T-cell (primary cell): ENCODE results near the gene TMCO4. TPM values are rescaled to one million over a fixed set of nuclear protein-coding genes. Genes with fewer than 3 reads are reported as not detected.

ENCODE experiments used
- ATAC-seq, 4 experiments: fragments of 200-7000 bp in 3 of 4; fragments of 150-1000 bp in 1 of 4; cut with Tn5 transposase; replicated peaks in 1 of 4; 1 replicate in 3 of 4; 2 replicates in 1 of 4; pipeline ENCODE4 v1.10.0; 2021; ENCODE audit warnings: moderate library complexity in 3 of 4, mild to moderate bottlenecking in 2 of 4, moderate number of reproducible peaks in 1 of 4
- CTCF ChIA-PET, 2 donors: fragments of 300-600 bp; sonication (Branson Sonifier 250); formaldehyde crosslinking; loops; one replicate each; lab custom pipeline; 2022; ENCODE audit warnings: antibody characterized with exemption in 2 of 2; lab: Charles Lee
- POLR2A ChIA-PET, 2 donors: fragments of 300-600 bp; sonication (Branson Sonifier 250); formaldehyde crosslinking; loops; one replicate each; lab custom pipeline; 2022; ENCODE audit warnings: antibody characterized with exemption in 2 of 2; lab: Charles Lee
- DNase-seq, 35 experiments: peaks; one replicate each; pipeline versions ENCODE4 v3.0.0 to v3.0.0-alpha.2; 2013 to 2023
- H3K27ac ChIP-seq: one replicate; pipeline ENCODE4 v1.5.1; 2013; ENCODE audit warnings: low read length
- H3K27me3 ChIP-seq, 2 experiments: replicated peaks in 1 of 2; 1 replicate in 1 of 2; 2 replicates in 1 of 2; pipeline versions ENCODE4 v1.6.1 to v1.7.0; 2013; ENCODE audit warnings: low read length in 1 of 2, mixed read lengths in 1 of 2; ENCODE audit not compliant: control insufficient read depth in 2 of 2, insufficient read depth in 2 of 2; ENCODE audit errors: extremely low read depth in 1 of 2
- H3K36me3 ChIP-seq, 2 donors: 1 replicate in 1 of 2; 2 replicates in 1 of 2; pipeline versions ENCODE4 v1.6.1 to v1.7.0; 2013; ENCODE audit warnings: low read length in 1 of 2; ENCODE audit not compliant: control insufficient read depth in 2 of 2, insufficient read depth in 1 of 2; ENCODE audit errors: extremely low read depth in 1 of 2
- H3K4me1 ChIP-seq, 2 experiments: 1 replicate in 1 of 2; 2 replicates in 1 of 2; pipeline versions ENCODE4 v1.6.1 to v1.7.0; 2013; ENCODE audit warnings: low read length in 2 of 2, mixed read lengths in 1 of 2; ENCODE audit not compliant: insufficient read depth in 2 of 2, control insufficient read depth in 1 of 2; ENCODE audit errors: extremely low read depth in 1 of 2
- H3K4me3 ChIP-seq, 2 donors: 1 replicate in 1 of 2; 2 replicates in 1 of 2; pipeline versions ENCODE4 v1.5.1 to v1.7.0; 2013; ENCODE audit warnings: mild to moderate bottlenecking in 2 of 2, low read length in 1 of 2, moderate library complexity in 1 of 2; ENCODE audit not compliant: control insufficient read depth in 1 of 2; ENCODE audit errors: extremely low read depth in 1 of 2
- H3K9me3 ChIP-seq: 2 replicates; pipeline ENCODE4 v1.7.0; 2013
- H3K27ac Mint-ChIP-seq, 2 donors: one replicate each; pipeline ENCODE4 v1.8.0; 2020 to 2021; ENCODE audit warnings: mild to moderate bottlenecking in 2 of 2, mixed read lengths in 2 of 2
- H3K27me3 Mint-ChIP-seq, 2 donors: one replicate each; pipeline ENCODE4 v1.8.0; 2021 to 2022; ENCODE audit warnings: mixed read lengths in 2 of 2
- H3K36me3 Mint-ChIP-seq: one replicate; pipeline ENCODE4 v1.8.0; 2021; ENCODE audit warnings: mixed read lengths
- H3K4me1 Mint-ChIP-seq, 3 donors: one replicate each; pipeline ENCODE4 v1.8.0; 2020 to 2022; ENCODE audit warnings: mixed read lengths in 3 of 3, mild to moderate bottlenecking in 1 of 3
- H3K4me3 Mint-ChIP-seq, 3 donors: one replicate each; pipeline ENCODE4 v1.8.0; 2020 to 2022; ENCODE audit warnings: mild to moderate bottlenecking in 3 of 3, mixed read lengths in 3 of 3, moderate library complexity in 3 of 3
- H3K9me3 Mint-ChIP-seq, 3 donors: one replicate each; pipeline ENCODE4 v1.8.0; 2020 to 2022; ENCODE audit warnings: mixed read lengths in 3 of 3
- WGBS: methylation state at CpG from one replicate; pipeline ENCODE4 v1.1.5; 2013; ENCODE audit warnings: missing lambda C conversion rate; ENCODE audit not compliant: insufficient coverage; 5-methylcytosine and 5-hydroxymethylcytosine counted together
- total RNA-seq, 35 experiments: library from RNA in 6 of 35; stranded (reverse) in 6 of 35; fragments of 120-200 nt in 1 of 35; gene quantifications; one replicate each; pipeline versions ENCODE4 v1.2.1 to v1.2.4 and lab custom pipeline; 2013 to 2026

TMCO4 gene
- total RNA-seq, 5 donors from 2014 or later (not counting 1 experiment from before 2014, with no cell fraction given): 17.2 to 29.2 (median 22.3) TPM

DNA sequence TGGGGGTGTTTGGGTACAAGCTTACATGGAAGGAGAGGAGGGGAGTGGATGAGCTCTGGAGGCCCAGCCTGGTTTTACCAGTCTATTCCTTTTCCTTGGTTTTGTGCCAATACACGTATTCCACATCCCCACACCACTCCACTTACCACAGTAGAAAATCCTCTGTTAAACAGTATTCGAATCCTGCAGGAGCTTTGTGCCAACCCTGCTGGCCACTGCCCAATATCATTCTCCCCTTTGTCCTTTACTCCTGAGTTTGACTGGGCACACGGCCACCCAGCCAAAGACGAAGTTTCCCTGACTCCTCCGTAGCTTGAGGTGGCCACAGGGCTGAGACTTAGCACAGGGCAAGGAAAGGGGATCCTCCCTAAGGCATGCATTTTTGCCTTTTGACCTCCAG, 61.6 kb downstream of the TMCO4 start:
- peaks cover 77% of the 10 kb centered on the region for H3K36me3 Mint-ChIP-seq
- 100% methylated on average over 5 of the region's 5 CpGs for WGBS

DNA sequence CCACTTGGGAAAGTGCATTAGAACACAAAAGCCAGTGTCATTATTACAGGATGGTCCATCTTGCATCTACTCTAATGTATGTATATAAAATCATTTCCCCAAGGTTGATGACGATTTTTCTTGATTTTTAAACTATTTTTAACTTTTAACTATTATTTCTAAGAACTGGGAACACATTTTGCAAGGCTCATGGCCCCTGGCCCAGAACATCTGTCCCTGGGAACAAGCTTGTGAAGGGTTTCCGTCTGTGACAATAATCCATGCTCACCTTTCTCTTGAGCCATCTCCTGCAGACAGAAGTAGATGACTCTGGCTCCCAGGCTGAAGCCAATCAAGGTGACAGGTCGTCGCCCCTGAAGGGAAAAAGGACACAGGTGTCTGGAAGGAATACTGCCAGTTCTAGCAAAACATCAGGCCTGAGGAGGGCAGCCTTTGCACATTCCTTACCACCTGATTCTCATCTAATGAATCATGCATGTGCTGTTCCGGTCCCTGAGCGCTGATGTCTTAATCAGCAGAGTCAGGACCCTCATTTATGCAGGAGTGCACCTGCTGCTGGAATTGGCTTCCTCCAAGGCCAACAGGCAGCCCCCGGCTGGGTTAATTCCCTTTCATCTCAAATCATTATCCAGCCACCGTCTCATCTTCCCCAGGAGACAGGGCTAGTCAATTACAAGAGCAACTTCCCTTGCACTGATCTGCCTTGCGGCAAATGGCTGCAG, 62.5 kb downstream of the TMCO4 start:
- Mint-ChIP-seq H3K27ac (no peak overlapping the region), H3K36me3 (peaks cover 82% of the 10 kb centered on the region)

More for the DNA sequence above, 61.6 kb downstream of the TMCO4 start:
- H3K4me3 ChIP-seq: no peak overlapping the region
- ATAC-seq (no peak), DNase-seq (no peak)
- CTCF ChIA-PET: no interaction called here
- H3K9me3 ChIP-seq: no peaks in the 10 kb centered on the region
- H3K36me3 ChIP-seq: peaks cover 0 to 27% of the 10 kb centered on the region in 2 donors
- POLR2A ChIA-PET: no interaction called here
- Mint-ChIP-seq H3K27me3 (no peaks in the 10 kb centered on the region), H3K4me3 (no peak overlapping the region), H3K4me1 (no peaks in the 10 kb centered on the region), H3K27ac (no peak overlapping the region), H3K9me3 (peaks cover 0 to 7% (median 0%) of the 10 kb centered on the region in 3 donors)
- H3K27me3 ChIP-seq: no peaks in the 10 kb centered on the region
- no peaks in the 10 kb centered on the region for H3K4me1 ChIP-seq
- no peak overlapping the region for H3K27ac ChIP-seq

DNA sequence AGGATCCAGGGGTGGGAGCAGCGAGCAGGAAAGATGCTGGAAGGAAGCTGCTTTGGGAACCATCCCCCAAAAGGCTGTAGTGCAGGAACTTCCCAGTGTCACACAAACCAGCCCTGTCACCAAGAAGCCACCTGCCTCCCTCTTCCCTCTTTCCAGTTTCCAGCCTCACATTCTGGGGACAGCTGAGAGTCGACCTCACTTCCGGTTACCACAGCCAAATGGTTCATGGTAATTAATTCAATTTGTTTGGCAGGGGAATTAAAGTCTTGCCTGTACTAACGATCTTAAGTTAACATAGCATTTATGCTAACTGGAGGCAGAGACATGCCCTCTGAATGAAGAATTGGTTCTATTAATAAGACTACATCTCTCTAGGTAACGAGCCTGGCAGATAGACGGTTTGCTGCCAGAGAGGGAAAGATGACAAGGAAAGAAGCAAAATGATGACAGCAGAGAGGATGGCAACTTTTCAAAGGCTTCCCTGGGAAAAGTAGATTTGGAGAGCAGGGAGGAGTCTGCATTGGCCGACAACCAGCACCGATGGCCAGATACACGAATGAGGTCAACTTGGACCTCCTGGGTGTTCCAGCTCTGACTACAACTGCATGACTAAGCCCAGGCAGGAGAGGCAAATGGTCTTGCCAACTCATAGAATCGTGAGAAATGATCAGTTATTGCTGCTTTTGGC, 64.1 kb downstream of the TMCO4 start:
- H3K27ac Mint-ChIP-seq: no peak overlapping the region
- DNase-seq (no peak), ATAC-seq (no peak)
- Histone ChIP-seq H3K4me1 (no peaks in the 10 kb centered on the region), H3K27ac (no peak overlapping the region), H3K9me3 (no peaks in the 10 kb centered on the region), H3K27me3 (no peaks in the 10 kb centered on the region), H3K4me3 (no peak overlapping the region), H3K36me3 (peaks cover 0 to 22% of the 10 kb centered on the region in 2 donors)
- no peaks in the 10 kb centered on the region for H3K27me3 Mint-ChIP-seq
- peaks cover 88% of the 10 kb centered on the region for H3K36me3 Mint-ChIP-seq
- WGBS: 98% methylated on average over 4 of the region's 10 CpGs
- peaks cover 0 to 12% (median 6%) of the 10 kb centered on the region in 3 donors for H3K9me3 Mint-ChIP-seq
- ChIA-PET POLR2A (no interaction called here), CTCF (interaction anchor here in 1 of 2 donors (1.2 kb wide), 1 partner anchor 71 kb away, joined by 3 read pairs; no protein-coding TSS in a partner anchor)
- no peaks in the 10 kb centered on the region for H3K4me1 Mint-ChIP-seq
- no peak overlapping the region for H3K4me3 Mint-ChIP-seq

More for the DNA sequence above, 62.5 kb downstream of the TMCO4 start:
- no peak overlapping the region for H3K4me3 ChIP-seq
- CTCF ChIA-PET: no interaction called here
- WGBS: 90% methylated on average over 6 of the region's 9 CpGs
- Mint-ChIP-seq H3K4me3 (no peak overlapping the region), H3K9me3 (peaks cover 0 to 7% (median 0%) of the 10 kb centered on the region in 3 donors), H3K27me3 (no peaks in the 10 kb centered on the region), H3K4me1 (no peaks in the 10 kb centered on the region)
- no peaks in the 10 kb centered on the region for H3K9me3 ChIP-seq
- no peak overlapping the region for H3K27ac ChIP-seq
- no peak for ATAC-seq
- no peak for DNase-seq
- POLR2A ChIA-PET: no interaction called here
- no peaks in the 10 kb centered on the region for H3K4me1 ChIP-seq
- peaks cover 0 to 23% of the 10 kb centered on the region in 2 donors for H3K36me3 ChIP-seq
- H3K27me3 ChIP-seq: no peaks in the 10 kb centered on the region

DNA sequence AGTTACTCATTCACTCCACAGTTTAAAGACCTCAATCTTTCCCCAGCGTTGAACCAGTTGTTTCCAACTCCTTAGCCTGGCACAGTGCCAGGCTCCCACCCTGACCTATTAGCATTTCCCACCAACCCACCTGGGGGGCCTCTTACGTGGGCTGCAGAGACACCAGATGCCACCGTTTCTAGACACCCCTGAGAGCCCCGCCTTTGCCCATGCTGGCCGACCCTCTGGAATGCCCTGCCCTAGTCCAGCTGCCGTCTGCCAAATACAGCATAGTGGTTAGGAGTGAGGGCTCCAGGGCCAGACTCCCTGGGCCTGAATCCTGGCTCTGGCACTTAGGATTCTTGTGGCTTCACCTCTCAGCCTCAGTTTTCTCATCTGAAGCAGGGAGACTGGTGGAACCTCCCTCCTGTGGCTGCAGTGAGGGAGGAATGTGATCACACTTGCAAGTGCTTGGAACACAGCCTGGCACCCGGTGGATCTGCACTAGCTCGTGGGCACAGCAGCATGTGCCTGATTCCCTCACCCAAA, 65.2 kb downstream of the TMCO4 start:
- DNase-seq (no peak), ATAC-seq (no peak)
- Histone ChIP-seq H3K27ac (no peak overlapping the region), H3K9me3 (no peaks in the 10 kb centered on the region), H3K27me3 (no peaks in the 10 kb centered on the region), H3K4me3 (no peak overlapping the region), H3K4me1 (no peaks in the 10 kb centered on the region), H3K36me3 (peaks cover 0 to 15% of the 10 kb centered on the region in 2 donors)
- H3K27ac Mint-ChIP-seq: no peak overlapping the region
- peaks cover 85% of the 10 kb centered on the region for H3K36me3 Mint-ChIP-seq
- ChIA-PET CTCF (interaction anchor here in 1 of 2 donors (1.2 kb wide), 1 partner anchor 72 kb away, joined by 3 read pairs; no protein-coding TSS in a partner anchor), POLR2A (no interaction called here)
- H3K9me3 Mint-ChIP-seq: peaks cover 0 to 12% (median 9%) of the 10 kb centered on the region in 3 donors
- H3K4me1 Mint-ChIP-seq: no peaks in the 10 kb centered on the region
- H3K4me3 Mint-ChIP-seq: no peak overlapping the region
- WGBS: 100% methylated on average over 3 of the region's 8 CpGs
- H3K27me3 Mint-ChIP-seq: no peaks in the 10 kb centered on the region

DNA sequence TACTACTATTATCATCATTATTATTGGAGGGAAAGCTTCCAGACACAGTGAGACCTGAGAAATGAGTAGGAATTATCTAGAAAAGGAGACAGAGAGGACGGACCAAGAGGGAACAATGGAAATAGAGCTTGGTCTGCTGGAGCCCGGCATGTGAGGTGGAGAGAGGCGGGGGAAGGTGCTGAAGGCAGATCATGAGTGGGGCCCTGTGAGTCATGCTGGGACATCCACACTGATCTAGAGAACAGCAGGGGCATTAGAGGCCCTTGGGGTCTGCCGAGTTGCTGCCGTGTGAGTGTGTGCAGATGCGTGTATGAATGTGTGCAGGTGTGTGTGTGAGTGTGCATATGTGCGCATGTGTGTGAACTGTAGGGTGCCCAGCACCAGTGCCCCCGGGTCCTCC, 65.7 kb downstream of the TMCO4 start:
- Mint-ChIP-seq H3K4me1 (no peaks in the 10 kb centered on the region), H3K9me3 (peaks cover 0 to 9% (median 8%) of the 10 kb centered on the region in 3 donors), H3K27me3 (no peaks in the 10 kb centered on the region), H3K36me3 (peaks cover 80% of the 10 kb centered on the region), H3K4me3 (no peak overlapping the region), H3K27ac (no peak overlapping the region)
- Histone ChIP-seq H3K27me3 (no peaks in the 10 kb centered on the region), H3K4me3 (no peak overlapping the region), H3K27ac (no peak overlapping the region), H3K4me1 (no peaks in the 10 kb centered on the region), H3K9me3 (no peaks in the 10 kb centered on the region), H3K36me3 (peaks cover 0 to 12% of the 10 kb centered on the region in 2 donors)
- 95% methylated on average over 5 of the region's 8 CpGs for WGBS
- no peak for DNase-seq
- ChIA-PET CTCF (no interaction called here), POLR2A (no interaction called here)
- ATAC-seq: no peak

DNA sequence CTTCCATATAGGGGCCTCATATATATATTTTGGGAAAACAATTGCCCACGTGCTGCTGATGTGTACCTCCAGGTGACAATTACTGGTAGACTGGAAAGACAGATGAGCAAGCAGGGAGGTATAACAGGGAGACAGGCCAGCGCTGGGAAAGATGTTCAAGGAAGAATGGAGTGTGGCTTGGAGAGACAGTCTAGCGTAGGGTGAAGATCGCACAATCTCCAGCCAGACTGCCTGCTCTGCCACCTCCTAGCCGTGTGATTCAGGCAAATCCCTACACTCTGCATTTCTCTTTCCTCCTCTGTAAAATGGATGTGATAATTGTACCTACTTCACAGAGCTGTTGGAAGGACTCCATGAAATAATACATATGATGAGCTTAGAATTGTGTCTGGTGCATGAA, 66.1 kb downstream of the TMCO4 start:
- H3K4me1 Mint-ChIP-seq: no peaks in the 10 kb centered on the region
- H3K9me3 ChIP-seq: no peaks in the 10 kb centered on the region
- peaks cover 0 to 9% (median 8%) of the 10 kb centered on the region in 3 donors for H3K9me3 Mint-ChIP-seq
- no peaks in the 10 kb centered on the region for H3K27me3 ChIP-seq
- no peak overlapping the region for H3K4me3 Mint-ChIP-seq
- no peak overlapping the region for H3K4me3 ChIP-seq
- no peaks in the 10 kb centered on the region for H3K27me3 Mint-ChIP-seq
- no peaks in the 10 kb centered on the region for H3K4me1 ChIP-seq
- H3K36me3 Mint-ChIP-seq: peaks cover 76% of the 10 kb centered on the region
- no peak overlapping the region for H3K27ac ChIP-seq
- no peak for DNase-seq
- peaks cover 0 to 12% of the 10 kb centered on the region in 2 donors for H3K36me3 ChIP-seq
- CTCF ChIA-PET: no interaction called here
- ATAC-seq: no peak
- no peak overlapping the region for H3K27ac Mint-ChIP-seq
- WGBS: 92% methylated on average over 2 of the region's 5 CpGs
- POLR2A ChIA-PET: no interaction called here
